Endothelial cell of umbilical vein (primary cell): Measurements from ENCODE around the gene MGAT1. TPM values are rescaled to one million over a fixed set of nuclear protein-coding genes. Genes with fewer than 3 reads are reported as not detected.

Experiments used
- BruUV-seq: library from RNA; stranded (reverse); fragments of 400-500 nt; replicated peaks from 2 replicates; lab custom pipeline; 2021; lab: Mats Ljungman, UMichigan
- CTCF ChIA-PET: fragments of 300-600, 350-600 bp; sonication (Branson Sonifier 250); formaldehyde crosslinking; loops from one replicate; lab custom pipeline; 2021; ENCODE audit warnings: antibody characterized with exemption, inconsistent platforms; lab: Charles Lee
- POLR2A ChIA-PET: fragments of 300-600, 350-600 bp; sonication (Branson Sonifier 250); formaldehyde crosslinking; loops from one replicate; lab custom pipeline; 2021; ENCODE audit warnings: antibody characterized with exemption, inconsistent platforms; lab: Charles Lee
- DNase-seq: peaks from one replicate; pipeline ENCODE4 v3.0.0-alpha.2; 2011; ENCODE audit warnings: low read depth, low spot score
- FAIRE-seq: peaks from 2 replicates; lab custom pipeline; 2011; peaks lifted over from hg19 to GRCh38; lab: Jason Lieb, UNC
- H2AFZ ChIP-seq: 2 replicates; pipeline ENCODE4 v1.6.0; 2012; ENCODE audit warnings: low read depth, low read length, control low read depth, inconsistent platforms
- H3K27ac ChIP-seq: 2 replicates; pipeline ENCODE4 v1.5.1; 2011; ENCODE audit warnings: low read depth, mild to moderate bottlenecking, control low read depth, low read length, moderate library complexity; ENCODE audit not compliant: insufficient read depth
- H3K27me3 ChIP-seq, 2 experiments: 2 replicates each; pipeline versions ENCODE4 v1.6.0 to v1.6.1; 2011; ENCODE audit warnings: low read length in 2 of 2, mixed read lengths in 1 of 2; ENCODE audit not compliant: control insufficient read depth in 2 of 2, insufficient read depth in 2 of 2
- H3K36me3 ChIP-seq, 2 experiments: 2 replicates in 1 of 2; 3 replicates in 1 of 2; pipeline ENCODE4 v1.5.1; 2011; ENCODE audit warnings: low read length in 2 of 2, mild to moderate bottlenecking in 1 of 2, moderate library complexity in 1 of 2; ENCODE audit not compliant: control insufficient read depth in 2 of 2, insufficient read depth in 2 of 2; ENCODE audit errors: extremely low read depth in 1 of 2
- H3K4me1 ChIP-seq: 3 replicates; pipeline ENCODE4 v1.5.1; 2011; ENCODE audit warnings: mild to moderate bottlenecking, low read length; ENCODE audit not compliant: control insufficient read depth, insufficient read depth; ENCODE audit errors: extremely low read depth
- H3K4me2 ChIP-seq: 2 replicates; pipeline ENCODE4 v1.6.1; 2011; ENCODE audit warnings: low read length, control low read depth, mixed read lengths; ENCODE audit not compliant: insufficient read depth
- H3K4me3 ChIP-seq, 3 experiments: fragments of 200-600 bp in 1 of 3; sonication (generic), shearing (Covaris generic) in 1 of 3; replicated peaks in 1 of 3; 2 replicates each; pipeline ENCODE4 v1.5.1; 2011 to 2016; ENCODE audit warnings: control low read depth in 3 of 3, low read length in 3 of 3, mild to moderate bottlenecking in 2 of 3, inconsistent platforms in 1 of 3, low read depth in 1 of 3, moderate library complexity in 1 of 3; ENCODE audit not compliant: insufficient read depth in 1 of 3
- H3K79me2 ChIP-seq: 2 replicates; pipeline ENCODE4 v1.6.0; 2012; ENCODE audit warnings: low read length, inconsistent platforms; ENCODE audit not compliant: control insufficient read depth, insufficient read depth
- H3K9ac ChIP-seq: replicated peaks from 2 replicates; pipeline ENCODE3; 2011; ENCODE audit warnings: low read length, control low read depth; ENCODE audit not compliant: insufficient read depth; ENCODE audit errors: extremely low read depth
- H3K9me1 ChIP-seq: replicated peaks from 3 replicates; pipeline ENCODE4 v1.6.0; 2011; ENCODE audit warnings: mild to moderate bottlenecking, low read length; ENCODE audit not compliant: control insufficient read depth, insufficient read depth; ENCODE audit errors: extremely low read depth
- H3K9me3 ChIP-seq: replicated peaks from 2 replicates; pipeline ENCODE4 v1.5.1; 2012; ENCODE audit warnings: low read length, inconsistent platforms; ENCODE audit not compliant: control insufficient read depth, insufficient read depth
- H4K20me1 ChIP-seq: replicated peaks from 2 replicates; pipeline ENCODE3; 2011; ENCODE audit warnings: mild to moderate bottlenecking, low read length; ENCODE audit not compliant: control insufficient read depth, insufficient read depth; ENCODE audit errors: extremely low read depth
- EZH2 ChIP-seq: IDR thresholded peaks from 2 replicates; pipeline ENCODE4 v1.6.1; 2012; ENCODE audit warnings: borderline replicate concordance, low read depth, mild to moderate bottlenecking, moderate library complexity, low read length, inconsistent platforms; ENCODE audit not compliant: severe bottlenecking
- FOS ChIP-seq: IDR thresholded peaks from 2 replicates; pipeline ENCODE4 v1.6.1; 2011; ENCODE audit warnings: mild to moderate bottlenecking, low read length, moderate library complexity, borderline replicate concordance; ENCODE audit not compliant: insufficient read depth
- GATA2 ChIP-seq: IDR thresholded peaks from 2 replicates; pipeline ENCODE4 v1.7.0; 2011; ENCODE audit warnings: low read depth, mild to moderate bottlenecking, moderate library complexity, mixed read lengths, low read length; ENCODE audit not compliant: insufficient read length, insufficient read depth
- JUN ChIP-seq: IDR thresholded peaks from 2 replicates; pipeline ENCODE4 v1.6.1; 2011; ENCODE audit warnings: borderline replicate concordance, low read depth; ENCODE audit not compliant: insufficient read length, insufficient read depth
- MAX ChIP-seq: IDR thresholded peaks from 2 replicates; pipeline ENCODE4 v1.6.1; 2011; ENCODE audit not compliant: insufficient read depth, insufficient read length
- dilution Hi-C: fragments of 300-500 bp; cut with MboI; formaldehyde crosslinking; loops from one replicate; pipeline ENCODE4 v1.15.0; 2019; ENCODE audit warnings: low sequenced_read_pairs; ENCODE audit not compliant: extremely low pct_ligation_motif_present
- intact Hi-C: fragments of 100-400 bp; cut with micrococcal nuclease; formaldehyde crosslinking; loops from one replicate; pipeline ENCODE4 v1.10.0; 2022
- polyA plus RNA-seq, 4 experiments: library from polyadenylated mRNA; depleted of rRNA in 3 of 4; stranded (reverse) in 3 of 4; unstranded in 1 of 4; fragments of >200 nt; gene quantifications; 2 replicates each; pipeline versions ENCODE4 v1.2.1 to v1.2.3, GENCODE V29; 2011 to 2012; ENCODE audit warnings: missing spikeins in 1 of 4
- total RNA-seq: library from RNA; stranded (reverse); gene quantifications from 2 replicates; pipeline ENCODE4 v1.2.3, GENCODE V29; 2021

The MGAT1 gene
- total and polyA plus RNA-seq, 2 donors (not counting 3 experiments of a cell fraction or from before 2014, with no cell fraction given): 123 to 126 TPM

- Histone ChIP-seq H3K9me3 (no peaks in the 10 kb centered on the region), H3K27ac (no peak overlapping the region), H3K36me3 (no peaks in the 10 kb centered on the region), H3K27me3 (no peaks in the 10 kb centered on the region), H3K4me2 (no peak overlapping the region), H2AFZ (no peak overlapping the region), H4K20me1 (no peaks in the 10 kb centered on the region), H3K79me2 (peaks cover 2% of the 10 kb centered on the region), H3K4me3 (no peak overlapping the region), H3K4me1 (peaks cover 14% of the 10 kb centered on the region), H3K9ac (no peak overlapping the region), H3K9me1 (no peaks in the 10 kb centered on the region)
- TF ChIP-seq FOS: peak; percentile 48
- TF ChIP-seq JUN: peak; percentile 28
- TF ChIP-seq EZH2: no peak
- dilution Hi-C loops: no loop called here
- FAIRE-seq: peak; percentile 62
- ChIA-PET POLR2A (no interaction called here), CTCF (interaction anchor here (1.8 kb wide), 1 partner anchor 10 kb away, joined by 7 read pairs; no protein-coding TSS in a partner anchor)
- intact Hi-C loops: no loop called here
- peak; percentile 70 for DNase-seq
- no TSS peak for BruUV-seq
Measured at GRCh38 chr5:180825768-180826525, 23.3 kb upstream of the MGAT1 start.

- H2AFZ ChIP-seq: peak overlapping the region; percentile 13
- DNase-seq: peak; percentile 54
- peaks cover 9% of the 10 kb centered on the region for H3K4me1 ChIP-seq
- H3K27ac ChIP-seq: no peak overlapping the region
- no peak for TF ChIP-seq JUN
- TF ChIP-seq FOS: no peak
- TF ChIP-seq MAX: no peak
- no peak for TF ChIP-seq GATA2
- ChIA-PET POLR2A (no interaction called here), CTCF (interaction anchor here (1.1 to 1.4 kb wide), 2 partner anchors 9 to 40 kb away, joined by 4 to 5 read pairs; no protein-coding TSS in a partner anchor)
- H3K4me2 ChIP-seq: peak overlapping the region; percentile 12
- H3K36me3 ChIP-seq: no peaks in the 10 kb centered on the region
- no peaks in the 10 kb centered on the region for H3K9me3 ChIP-seq
- no peaks in the 10 kb centered on the region for H3K9me1 ChIP-seq
- dilution Hi-C loops (no loop called here), intact Hi-C loops (no loop called here)
- no peaks in the 10 kb centered on the region for H3K79me2 ChIP-seq
- no peak overlapping the region for H3K9ac ChIP-seq
- no peak overlapping the region for H3K4me3 ChIP-seq
- FAIRE-seq: peak; percentile 4
- no peaks in the 10 kb centered on the region for H3K27me3 ChIP-seq
- no TSS peak for BruUV-seq
- no peaks in the 10 kb centered on the region for H4K20me1 ChIP-seq
Measured at GRCh38 chr5:180824630-180825476, 22.2 kb upstream of the MGAT1 start.
